GM19463 (cell line): Measurements from ENCODE around the gene PSMA5.
"Not testable (repeated sequence)": the region's sequence is repeated elsewhere in the genome, so short reads cannot be mapped to it uniquely, and the experiment has no call there.

Experiments used
- ATAC-seq: cut with Tn5 transposase; IDR thresholded peaks from one replicate; pipeline ENCODE4 v1.9.1; 2021; ENCODE audit warnings: mild to moderate bottlenecking, moderate library complexity; ENCODE audit not compliant: unreplicated experiment

PSMA5 gene

GRCh38 chr1:109392788-109393616, 33.2 kb downstream of the PSMA5 start:
- ATAC-seq, result no peak

- no peak for ATAC-seq
Observed at GRCh38 chr1:109392037-109392787, 34.0 kb downstream of the PSMA5 start.

GRCh38 chr1:109391626-109392025, 34.6 kb downstream of the PSMA5 start:
- peak; percentile 77 for ATAC-seq

DNA sequence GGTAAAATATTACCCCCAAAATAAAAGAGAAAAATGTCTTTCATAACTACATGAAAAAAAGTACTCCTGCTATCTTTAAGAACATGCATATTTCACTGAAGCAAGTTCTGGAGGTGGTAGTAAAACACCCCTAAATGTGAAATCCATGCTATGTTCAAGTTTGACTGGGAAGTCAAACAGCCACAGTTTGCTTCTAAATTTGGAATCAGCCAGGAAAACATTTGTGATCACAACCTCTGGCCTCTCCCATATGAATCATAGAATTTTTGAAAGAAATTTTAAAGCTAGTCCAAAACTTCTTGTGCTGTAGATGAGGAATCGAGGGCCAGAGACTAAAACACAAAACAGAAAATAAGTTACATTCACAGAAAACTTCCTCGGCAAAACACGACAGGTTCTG, 35.1 kb downstream of the PSMA5 start:
- ATAC-seq, result no peak

- no peak for ATAC-seq
Observed at GRCh38 chr1:109389638-109390341, 36.5 kb downstream of the PSMA5 start.

DNA sequence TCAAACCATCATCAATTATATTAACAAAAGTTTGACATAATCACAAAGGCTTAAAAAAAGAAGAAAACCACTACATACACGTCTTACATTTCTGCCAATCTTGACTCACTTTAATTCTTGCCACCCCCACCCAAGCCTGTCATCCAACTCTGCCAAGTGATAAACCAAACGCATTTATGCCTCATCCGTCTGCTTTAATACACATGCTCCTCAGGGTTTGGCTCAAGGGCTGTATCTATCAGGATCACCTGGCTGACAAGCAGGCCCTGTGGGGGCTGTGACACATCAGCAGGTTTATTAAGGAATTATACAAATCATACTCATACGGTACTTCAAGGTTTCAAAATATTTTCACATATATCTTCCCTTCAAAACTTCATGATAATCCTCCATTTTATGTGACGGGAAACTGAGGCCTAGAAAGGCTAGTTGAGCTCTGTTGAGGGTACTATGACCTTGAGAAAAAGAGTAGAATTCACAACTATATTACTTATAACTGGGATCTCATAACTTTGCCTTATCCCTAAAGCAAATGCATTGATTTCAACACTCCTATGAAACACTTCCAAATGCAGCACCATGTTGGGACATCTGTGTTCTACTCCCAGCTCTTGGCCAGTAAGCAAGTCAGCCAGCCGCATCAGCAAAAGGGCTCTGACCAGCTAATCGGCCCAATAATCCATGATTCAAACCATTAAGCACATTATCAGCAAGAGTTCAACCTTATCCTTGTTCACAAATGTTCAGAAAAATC, 37.2 kb downstream of the PSMA5 start:
- ATAC-seq, result no peak

DNA sequence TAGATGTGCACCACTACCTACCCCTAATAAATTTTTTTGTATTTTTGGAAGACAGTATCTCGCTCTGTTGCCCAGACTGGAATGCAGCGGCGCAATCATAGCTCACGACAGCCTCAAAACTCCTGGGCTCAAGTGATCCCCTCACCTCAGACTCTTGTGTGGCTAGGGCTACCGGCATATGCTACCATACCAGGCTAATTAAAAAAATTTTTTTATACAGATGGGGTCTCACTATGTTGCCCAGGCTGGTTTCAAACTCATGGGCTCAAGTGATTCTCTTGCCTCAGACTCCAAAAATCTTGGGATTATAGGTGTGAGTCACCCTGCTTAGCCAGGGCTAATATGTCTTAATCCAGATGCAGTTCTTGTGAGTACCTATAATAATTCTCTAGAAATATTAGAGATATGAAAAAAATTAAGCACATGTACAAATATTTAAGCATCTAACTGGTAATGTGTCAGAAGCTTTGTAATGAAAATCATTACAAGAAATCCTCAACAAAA, 38.0 kb downstream of the PSMA5 start:
- no peak for ATAC-seq

DNA sequence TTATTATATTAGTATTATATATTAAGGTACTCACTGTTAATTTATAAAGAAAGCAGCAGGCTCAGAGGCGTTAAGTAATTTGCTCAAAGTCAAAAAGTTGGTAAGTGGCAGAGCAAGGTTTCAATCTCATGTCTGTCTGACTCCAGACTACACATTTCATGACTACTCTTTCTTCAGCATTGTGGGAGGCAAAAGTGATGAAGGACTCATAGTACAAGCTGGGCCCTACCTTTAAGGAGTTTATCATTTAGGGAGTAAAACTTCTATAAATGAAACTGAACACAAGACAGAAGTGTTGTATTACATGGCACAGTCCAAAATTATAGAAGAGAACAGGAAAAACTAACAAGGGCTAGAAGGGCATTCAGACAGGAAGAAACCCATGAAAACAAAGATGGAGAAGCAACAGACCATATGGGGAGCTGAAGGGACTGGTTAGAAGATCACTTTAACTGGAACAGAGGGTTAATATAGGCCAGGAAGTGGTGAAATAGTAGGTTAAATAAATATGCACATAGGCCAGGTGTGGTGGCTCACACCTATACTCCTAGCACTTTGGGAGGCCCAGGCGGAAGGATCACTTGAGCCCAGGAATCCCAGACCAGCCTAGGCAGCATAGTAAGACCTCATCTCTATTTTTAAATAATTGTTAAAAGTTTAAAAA, 40.1 kb downstream of the PSMA5 start:
- no peak for ATAC-seq

DNA sequence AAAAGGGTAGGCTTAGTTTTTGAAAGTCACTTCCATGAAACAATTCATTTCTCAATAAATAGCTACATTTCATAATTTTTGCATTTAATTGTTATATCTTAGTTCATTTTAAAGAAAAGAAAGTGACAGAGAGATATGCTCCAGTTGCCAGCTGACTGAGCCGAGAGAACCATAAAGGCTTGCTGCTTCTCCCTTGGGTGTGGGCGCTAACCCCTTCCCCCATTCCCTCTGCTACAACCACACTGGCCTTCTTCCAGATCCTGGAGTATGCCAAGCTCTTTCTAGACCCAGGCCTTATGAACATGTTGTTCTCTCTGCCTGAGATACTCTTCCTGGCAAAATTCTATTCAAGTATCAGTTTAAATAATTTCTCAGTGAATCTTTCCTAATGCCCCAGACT, 40.8 kb downstream of the PSMA5 start:
- ATAC-seq, result no peak

DNA sequence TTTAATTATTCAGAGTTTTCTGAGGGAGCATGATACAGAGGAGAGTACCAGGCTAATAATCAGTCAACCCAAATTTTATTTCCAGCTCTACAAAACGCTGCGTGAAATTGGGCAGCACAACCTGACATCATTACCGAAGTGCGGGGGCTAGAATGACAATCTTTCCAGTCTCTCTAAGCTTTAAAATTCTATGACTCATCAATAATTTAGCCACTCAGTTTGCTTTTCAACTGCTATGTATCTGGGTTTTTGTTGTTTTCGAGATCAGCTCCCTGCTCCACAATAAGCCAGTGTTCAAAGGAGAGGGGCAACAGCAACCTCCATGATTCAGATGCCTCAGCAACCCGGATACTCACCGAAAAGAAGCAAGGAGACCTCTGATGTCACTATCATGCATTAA, 42.4 kb downstream of the PSMA5 start:
- no peak for ATAC-seq

DNA sequence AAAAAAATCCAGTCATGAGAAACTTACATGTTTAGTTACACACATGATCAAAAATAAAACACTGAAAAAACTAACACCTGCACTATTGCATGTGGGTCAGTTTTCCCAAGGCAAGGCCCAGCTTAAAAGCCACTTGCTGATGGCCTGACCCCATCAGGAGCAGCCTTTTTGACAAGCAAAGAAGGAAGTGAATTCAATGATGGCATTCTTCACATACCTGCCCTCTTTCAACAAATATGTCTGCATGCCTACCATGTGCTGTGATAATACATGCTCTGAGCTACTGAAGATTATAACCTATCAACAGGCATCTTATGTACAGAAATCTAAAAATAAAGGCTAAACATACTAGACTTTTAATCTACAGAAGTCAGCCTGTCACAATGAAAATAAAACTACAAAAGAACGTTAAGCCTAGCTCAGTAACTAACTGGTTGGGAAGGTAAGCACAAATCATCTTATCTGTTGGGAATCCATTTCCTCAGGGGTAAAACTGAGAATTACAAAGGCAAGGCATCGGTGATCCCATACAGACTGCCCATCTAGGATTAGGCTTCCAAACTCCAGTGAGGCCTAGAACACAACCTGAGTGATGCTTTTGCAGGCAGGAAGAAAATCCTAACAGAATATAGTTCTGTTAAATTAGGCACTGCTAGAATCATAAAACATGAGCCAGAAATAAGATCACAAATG, 43.0 kb downstream of the PSMA5 start:
- ATAC-seq, result no peak

GRCh38 chr1:109381573-109381972, 44.7 kb downstream of the PSMA5 start:
- ATAC-seq, result no peak

GRCh38 chr1:109379907-109380306, 46.3 kb downstream of the PSMA5 start:
- ATAC-seq, result no peak

GRCh38 chr1:109379422-109379821, 46.8 kb downstream of the PSMA5 start:
- ATAC-seq, result no peak

DNA sequence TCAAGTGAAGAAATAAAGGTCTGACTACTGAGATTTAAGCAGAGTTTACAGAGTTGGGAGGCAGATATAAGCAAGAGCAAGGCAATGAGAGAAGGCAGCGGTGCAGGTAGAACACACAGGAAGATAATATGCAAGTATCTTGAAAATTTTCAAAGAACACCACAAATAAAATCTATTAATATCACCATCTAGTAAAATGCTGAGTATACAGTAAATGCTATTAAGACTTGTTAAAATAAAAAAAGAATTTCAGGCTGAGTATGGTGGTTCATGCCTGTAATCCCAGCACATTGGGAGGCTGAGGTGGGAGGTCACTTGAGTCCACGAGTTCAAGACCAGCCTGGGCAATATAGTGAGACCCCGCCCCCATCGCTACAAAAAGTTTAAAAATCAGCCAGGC, 48.5 kb downstream of the PSMA5 start:
- no peak for ATAC-seq

DNA sequence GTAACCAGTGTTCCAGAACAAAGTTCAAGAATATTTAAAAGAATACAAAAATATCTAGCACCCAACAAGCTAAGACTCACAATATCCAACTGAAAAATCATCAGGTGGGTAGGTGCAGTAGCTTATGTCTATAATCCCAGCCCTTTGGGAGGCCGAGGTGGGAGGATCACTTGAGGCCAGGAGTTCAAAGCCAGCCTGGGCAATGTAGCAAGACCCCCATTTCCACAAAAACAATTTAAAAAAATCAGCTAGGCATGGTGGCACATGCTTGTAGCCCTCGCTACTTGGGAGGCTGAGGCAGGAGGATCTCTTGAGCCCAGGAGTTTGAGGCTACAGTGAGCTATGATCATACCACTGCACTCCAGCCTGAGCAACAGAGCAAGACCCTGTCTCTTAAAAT, 52.6 kb downstream of the PSMA5 start:
- ATAC-seq, result not testable (repeated sequence)

DNA sequence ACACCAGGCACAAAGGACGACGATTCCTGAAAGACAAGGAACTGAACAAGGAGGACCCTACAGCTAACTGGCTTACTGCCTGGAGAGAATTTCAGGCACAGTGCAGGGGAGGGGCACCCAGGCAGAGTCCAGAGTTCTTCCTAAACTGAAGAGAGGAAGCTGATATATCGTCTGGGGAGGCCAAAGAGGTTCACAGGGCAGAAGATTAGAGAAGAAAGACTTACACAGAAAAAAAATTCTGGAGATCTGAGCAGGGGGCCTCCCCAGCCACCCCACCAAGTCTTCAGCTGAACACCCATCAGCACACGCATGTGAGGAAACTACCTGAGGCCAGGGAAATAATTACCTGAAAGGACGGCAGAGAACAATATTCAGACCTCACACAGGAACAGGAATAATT, 53.1 kb downstream of the PSMA5 start:
- no peak for ATAC-seq

DNA sequence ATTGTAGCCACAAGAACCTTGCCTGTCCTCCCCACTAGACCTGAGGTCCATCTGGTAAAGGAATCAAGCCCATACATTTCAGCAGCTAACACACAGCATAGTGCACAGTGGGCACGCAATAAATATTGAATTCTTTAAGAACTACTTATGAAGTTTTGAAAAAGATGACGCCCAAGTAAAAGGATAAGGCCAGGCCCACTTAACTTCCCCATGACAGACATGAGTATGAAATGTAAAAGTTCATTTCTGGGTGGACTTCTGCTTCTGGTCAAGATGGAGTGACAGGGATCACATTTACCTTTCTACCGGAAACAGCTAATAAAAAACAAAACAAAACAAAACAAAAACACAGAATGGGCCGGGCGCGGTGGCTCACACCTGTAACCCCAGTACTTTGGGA, 54.0 kb downstream of the PSMA5 start:
- no peak for ATAC-seq

DNA sequence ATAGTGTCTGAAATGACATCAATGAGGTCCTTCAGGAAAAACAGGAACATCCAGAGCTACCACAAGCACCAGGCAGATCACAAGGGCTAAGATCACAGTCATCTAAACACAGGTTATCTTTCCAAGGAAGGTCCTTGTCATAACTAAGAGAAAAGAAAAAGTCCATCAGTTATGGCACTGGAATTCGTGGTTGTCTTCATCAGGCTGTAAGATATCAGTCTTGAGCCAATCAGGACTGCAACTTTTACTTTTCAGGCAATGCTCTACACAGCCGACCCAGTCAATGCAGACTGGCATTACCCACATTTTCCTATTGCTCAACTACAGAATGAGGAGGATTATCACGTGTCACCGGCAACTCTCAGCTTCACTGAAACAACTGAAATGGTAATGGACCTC, 54.9 kb downstream of the PSMA5 start:
- ATAC-seq, result no peak
